Ishikawa (cell line): Measurements from ENCODE around the gene NAT8L.
A peak's percentile ranks its signal among the peaks of the same experiment; 100 is the strongest.

Source experiments
- CEBPB ChIP-seq: IDR thresholded peaks from 2 replicates; pipeline ENCODE4 v1.6.1; 2012
- CREB1 ChIP-seq: IDR thresholded peaks from 2 replicates; pipeline ENCODE4 v1.6.1; 2012; ENCODE audit warnings: low read depth
- EGR1 ChIP-seq: IDR thresholded peaks from 2 replicates; pipeline ENCODE4 v1.6.1; 2012
- EP300 ChIP-seq: IDR thresholded peaks from 2 replicates; pipeline ENCODE4 v1.6.1; 2012; ENCODE audit warnings: borderline replicate concordance
- NFIC ChIP-seq: IDR thresholded peaks from 2 replicates; pipeline ENCODE4 v1.6.1; 2012
- RAD21 ChIP-seq: IDR thresholded peaks from 2 replicates; pipeline ENCODE4 v1.6.1; 2012; ENCODE audit warnings: low read depth
- TAF1 ChIP-seq: IDR thresholded peaks from 2 replicates; pipeline ENCODE4 v1.6.1; 2012; ENCODE audit warnings: low read depth, mild to moderate bottlenecking
- TEAD4 ChIP-seq: IDR thresholded peaks from 2 replicates; pipeline ENCODE4 v1.6.1; 2012
- YY1 ChIP-seq: IDR thresholded peaks from 2 replicates; pipeline ENCODE4 v1.6.1; 2012; ENCODE audit warnings: low read depth
- TF ChIP-seq, protein P1 (sequence below): IDR thresholded peaks from 2 replicates; pipeline ENCODE4 v1.6.1; 2012
- TF ChIP-seq, protein P2 (sequence below): IDR thresholded peaks from 2 replicates; pipeline ENCODE4 v1.6.1; 2012; ENCODE audit warnings: low read depth, mild to moderate bottlenecking
- TF ChIP-seq, protein P3 (sequence below): IDR thresholded peaks from 2 replicates; pipeline ENCODE4 v1.6.1; 2012

Gene NAT8L

DNA sequence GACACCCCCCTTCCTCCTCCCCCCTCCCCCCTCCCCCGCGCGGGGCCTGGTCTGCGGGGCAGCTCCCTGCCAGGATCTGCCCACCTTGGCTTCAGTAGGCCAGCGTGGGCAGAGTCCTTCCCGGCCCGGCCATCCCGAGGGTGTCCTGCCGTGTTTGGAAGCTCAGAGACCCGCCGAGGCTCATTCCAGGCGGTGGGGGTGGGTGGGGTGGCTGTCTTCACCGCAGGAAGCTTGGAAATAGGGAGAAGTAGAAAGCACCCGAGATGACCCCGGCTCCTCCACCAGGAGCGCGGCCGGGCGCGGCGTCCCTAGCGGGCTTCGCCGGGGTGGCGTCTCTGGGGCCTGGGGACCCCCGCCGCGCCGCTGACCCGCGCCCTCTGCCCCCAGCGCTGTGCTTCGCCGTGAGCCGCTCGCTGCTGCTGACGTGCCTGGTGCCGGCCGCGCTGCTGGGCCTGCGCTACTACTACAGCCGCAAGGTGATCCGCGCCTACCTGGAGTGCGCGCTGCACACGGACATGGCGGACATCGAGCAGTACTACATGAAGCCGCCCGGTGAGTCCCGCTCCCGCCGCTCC is 1.6 kb downstream of the NAT8L start:
- TF ChIP-seq, protein P1, sequence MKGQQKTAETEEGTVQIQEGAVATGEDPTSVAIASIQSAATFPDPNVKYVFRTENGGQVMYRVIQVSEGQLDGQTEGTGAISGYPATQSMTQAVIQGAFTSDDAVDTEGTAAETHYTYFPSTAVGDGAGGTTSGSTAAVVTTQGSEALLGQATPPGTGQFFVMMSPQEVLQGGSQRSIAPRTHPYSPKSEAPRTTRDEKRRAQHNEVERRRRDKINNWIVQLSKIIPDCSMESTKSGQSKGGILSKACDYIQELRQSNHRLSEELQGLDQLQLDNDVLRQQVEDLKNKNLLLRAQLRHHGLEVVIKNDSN: no peak
- TF ChIP-seq RAD21: no peak
- no peak for TF ChIP-seq TEAD4

DNA sequence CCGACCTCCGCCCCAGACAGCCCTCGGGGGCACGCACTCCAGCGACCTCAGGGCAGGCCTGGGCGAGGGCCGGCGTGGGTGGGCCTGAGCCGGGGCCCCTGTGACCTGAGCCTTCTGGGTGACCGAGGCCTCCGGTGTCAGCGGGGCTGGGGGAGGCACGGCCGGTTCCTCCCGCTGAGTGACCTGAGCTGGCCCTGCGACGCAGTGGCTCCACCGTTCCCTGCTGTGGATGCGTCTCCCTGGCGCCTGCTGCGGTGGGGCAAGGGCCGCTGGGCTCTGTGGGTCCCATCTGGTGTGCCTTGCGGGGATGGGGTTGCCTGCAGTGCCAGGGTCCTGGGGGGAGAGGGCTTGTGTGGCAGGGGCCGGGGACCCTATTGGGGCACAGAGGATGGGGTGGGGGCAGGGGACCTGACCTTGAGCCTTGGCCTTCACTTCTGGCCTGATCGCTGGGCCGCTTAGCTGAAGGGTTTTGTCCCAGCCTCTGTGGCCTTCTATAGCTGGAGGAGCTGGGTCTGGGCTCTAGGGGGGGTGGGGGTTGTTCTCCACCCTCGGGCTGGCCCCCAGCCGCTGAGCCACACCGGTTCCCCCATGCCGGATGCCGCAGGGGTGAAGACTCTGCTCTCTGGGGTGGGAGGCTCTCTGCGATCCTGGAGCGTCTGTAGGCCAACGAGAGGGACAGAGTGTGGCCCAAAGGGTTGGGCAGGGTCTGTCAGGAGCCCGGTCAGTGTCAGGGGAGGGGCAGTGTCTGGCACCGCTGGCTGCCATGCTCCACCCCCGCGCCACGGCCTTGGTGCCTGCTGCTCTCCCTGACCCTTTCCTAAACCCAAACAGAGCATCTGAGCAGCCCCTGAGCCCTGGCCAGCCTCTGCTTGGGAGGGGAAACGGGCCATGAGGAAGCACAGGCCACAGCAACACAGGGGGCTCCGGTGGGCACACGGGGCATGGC is 2.3 kb downstream of the NAT8L start:
- no peak for TF ChIP-seq EGR1
- TF ChIP-seq, protein P2, sequence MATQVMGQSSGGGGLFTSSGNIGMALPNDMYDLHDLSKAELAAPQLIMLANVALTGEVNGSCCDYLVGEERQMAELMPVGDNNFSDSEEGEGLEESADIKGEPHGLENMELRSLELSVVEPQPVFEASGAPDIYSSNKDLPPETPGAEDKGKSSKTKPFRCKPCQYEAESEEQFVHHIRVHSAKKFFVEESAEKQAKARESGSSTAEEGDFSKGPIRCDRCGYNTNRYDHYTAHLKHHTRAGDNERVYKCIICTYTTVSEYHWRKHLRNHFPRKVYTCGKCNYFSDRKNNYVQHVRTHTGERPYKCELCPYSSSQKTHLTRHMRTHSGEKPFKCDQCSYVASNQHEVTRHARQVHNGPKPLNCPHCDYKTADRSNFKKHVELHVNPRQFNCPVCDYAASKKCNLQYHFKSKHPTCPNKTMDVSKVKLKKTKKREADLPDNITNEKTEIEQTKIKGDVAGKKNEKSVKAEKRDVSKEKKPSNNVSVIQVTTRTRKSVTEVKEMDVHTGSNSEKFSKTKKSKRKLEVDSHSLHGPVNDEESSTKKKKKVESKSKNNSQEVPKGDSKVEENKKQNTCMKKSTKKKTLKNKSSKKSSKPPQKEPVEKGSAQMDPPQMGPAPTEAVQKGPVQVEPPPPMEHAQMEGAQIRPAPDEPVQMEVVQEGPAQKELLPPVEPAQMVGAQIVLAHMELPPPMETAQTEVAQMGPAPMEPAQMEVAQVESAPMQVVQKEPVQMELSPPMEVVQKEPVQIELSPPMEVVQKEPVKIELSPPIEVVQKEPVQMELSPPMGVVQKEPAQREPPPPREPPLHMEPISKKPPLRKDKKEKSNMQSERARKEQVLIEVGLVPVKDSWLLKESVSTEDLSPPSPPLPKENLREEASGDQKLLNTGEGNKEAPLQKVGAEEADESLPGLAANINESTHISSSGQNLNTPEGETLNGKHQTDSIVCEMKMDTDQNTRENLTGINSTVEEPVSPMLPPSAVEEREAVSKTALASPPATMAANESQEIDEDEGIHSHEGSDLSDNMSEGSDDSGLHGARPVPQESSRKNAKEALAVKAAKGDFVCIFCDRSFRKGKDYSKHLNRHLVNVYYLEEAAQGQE: no peak

DNA sequence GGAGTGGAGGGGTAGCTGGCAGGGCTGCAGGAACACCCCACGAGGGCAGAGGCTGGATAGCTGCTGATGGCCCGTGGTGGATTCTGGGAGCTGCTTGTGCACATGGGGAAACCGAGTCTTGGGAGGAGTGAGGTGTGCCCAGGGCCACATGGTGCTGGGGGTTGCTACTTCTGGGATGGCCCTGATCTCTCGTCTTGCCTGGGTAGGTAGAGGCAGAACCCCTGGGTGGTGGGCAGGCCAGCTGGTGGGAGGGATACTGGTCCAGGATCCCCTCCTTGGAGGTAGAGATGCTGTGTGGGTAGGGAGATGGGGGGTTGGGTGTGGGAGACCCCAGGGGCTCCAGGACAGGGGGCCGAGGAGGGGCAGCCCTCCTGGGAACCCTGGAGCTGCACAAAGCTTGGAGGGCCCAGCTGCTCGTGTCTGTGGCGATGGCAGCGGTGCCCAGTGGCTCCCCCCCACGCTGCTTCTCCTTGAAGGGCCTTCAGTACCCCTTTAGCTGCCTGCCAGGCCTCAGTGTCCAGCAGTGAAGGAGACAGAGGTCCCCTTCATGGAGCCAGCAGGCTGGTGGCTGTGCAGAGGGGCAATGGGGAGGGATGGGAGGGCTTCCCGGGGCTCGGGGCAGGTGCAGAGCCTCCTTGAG is 3.2 kb downstream of the NAT8L start:
- TF ChIP-seq TEAD4: no peak
- no peak for TF ChIP-seq EP300
- TF ChIP-seq CREB1: no peak
- no peak for TF ChIP-seq TAF1
- TF ChIP-seq NFIC: no peak
- TF ChIP-seq, protein P1: no peak
- TF ChIP-seq CEBPB: no peak
- TF ChIP-seq, protein P3, sequence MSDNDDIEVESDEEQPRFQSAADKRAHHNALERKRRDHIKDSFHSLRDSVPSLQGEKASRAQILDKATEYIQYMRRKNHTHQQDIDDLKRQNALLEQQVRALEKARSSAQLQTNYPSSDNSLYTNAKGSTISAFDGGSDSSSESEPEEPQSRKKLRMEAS: no peak
- TF ChIP-seq, protein P2: no peak
- TF ChIP-seq YY1: no peak

DNA sequence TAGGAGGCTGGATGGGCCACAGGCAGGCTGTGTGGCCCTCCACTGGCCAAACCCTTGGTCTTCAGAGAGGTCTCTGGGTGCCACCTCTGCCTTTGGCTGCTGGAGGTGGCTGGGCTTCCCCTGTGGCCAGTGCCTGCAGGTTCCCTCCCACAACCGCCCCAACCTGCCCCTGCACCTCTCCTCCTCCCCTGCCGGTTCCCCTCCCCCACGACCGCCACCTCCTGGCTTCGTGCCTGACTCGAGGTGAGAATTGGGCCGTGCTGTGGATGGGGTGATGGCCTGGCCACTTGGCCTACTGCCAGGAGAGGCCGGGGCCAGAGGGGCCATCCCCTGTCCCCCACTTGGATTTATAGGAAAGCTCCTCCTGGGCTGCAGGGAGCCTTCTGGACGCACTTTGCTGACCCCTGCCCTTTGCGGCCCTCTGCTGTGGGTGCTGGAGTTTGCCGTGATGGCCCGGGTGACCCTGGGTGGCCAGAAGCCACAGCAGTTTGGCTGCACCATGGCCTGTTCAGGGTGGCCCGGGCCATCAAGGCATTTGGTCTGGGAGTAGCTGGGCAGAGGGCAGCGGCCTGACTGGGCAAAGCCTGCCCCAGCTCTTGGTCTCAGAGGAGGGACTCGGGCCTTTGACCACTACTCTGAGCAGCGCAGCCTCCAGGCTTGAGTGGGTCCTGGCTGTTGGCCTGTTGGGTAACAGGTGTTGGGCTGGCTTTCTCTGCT is 3.8 kb downstream of the NAT8L start:
- TF ChIP-seq YY1 (no peak), NFIC (peak; percentile 63), TEAD4 (no peak)
- TF ChIP-seq, protein P2: no peak

DNA sequence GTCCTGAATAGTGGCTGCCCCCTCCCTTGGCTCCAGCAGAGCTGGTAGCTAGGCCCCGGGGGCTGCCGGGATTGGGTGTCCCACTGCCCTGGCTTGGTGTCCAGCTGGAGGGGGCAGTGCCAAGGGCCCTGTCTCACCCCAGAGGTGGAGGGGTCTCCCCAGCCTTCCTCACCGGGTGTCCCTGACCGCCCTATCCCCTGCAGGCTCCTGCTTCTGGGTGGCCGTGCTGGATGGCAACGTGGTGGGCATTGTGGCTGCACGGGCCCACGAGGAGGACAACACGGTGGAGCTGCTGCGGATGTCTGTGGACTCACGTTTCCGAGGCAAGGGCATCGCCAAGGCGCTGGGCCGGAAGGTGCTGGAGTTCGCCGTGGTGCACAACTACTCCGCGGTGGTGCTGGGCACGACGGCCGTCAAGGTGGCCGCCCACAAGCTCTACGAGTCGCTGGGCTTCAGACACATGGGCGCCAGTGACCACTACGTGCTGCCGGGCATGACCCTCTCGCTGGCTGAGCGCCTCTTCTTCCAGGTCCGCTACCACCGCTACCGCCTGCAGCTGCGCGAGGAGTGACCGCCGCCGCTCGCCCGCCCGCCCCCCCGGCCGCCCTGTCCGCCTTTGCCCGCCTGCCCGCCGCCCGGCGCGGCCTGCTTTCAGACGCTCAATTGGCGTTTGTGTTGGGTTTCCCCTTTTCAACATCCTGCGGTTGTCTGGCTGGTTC is 4.6 kb downstream of the NAT8L start:
- TF ChIP-seq, protein P3: no peak
